ACC112 (cell line): ENCODE results near the gene PHLDB3.

ENCODE experiments used
- H2AFZ ChIP-seq: fragments of 200-600 bp; sonication (generic); one replicate; pipeline ENCODE4 v1.6.0; 2017; ENCODE audit warnings: antibody characterized with exemption, low read length; ENCODE audit not compliant: unreplicated experiment
- H3K27ac ChIP-seq: fragments of 200-600 bp; sonication (generic); 2 replicates; pipeline ENCODE4 v1.5.1; 2014; ENCODE audit warnings: low read depth, mild to moderate bottlenecking, antibody characterized with exemption, low read length, moderate library complexity
- H3K27me3 ChIP-seq: fragments of 200-600 bp; sonication (generic); 2 replicates; pipeline ENCODE4 v1.6.1; 2014; ENCODE audit warnings: mild to moderate bottlenecking, antibody characterized with exemption, low read length, moderate library complexity, mixed read lengths; ENCODE audit not compliant: insufficient read depth
- H3K36me3 ChIP-seq: fragments of 200-600 bp; sonication (generic); 2 replicates; pipeline ENCODE4 v1.6.1; 2016; ENCODE audit warnings: mild to moderate bottlenecking, antibody characterized with exemption, low read length, moderate library complexity, mixed read lengths; ENCODE audit not compliant: insufficient read depth
- H3K4me1 ChIP-seq: fragments of 200-600 bp; sonication (generic); one replicate; pipeline ENCODE4 v1.6.1; 2016; ENCODE audit warnings: low read length, mixed read lengths; ENCODE audit not compliant: insufficient read depth, unreplicated experiment, control insufficient read depth
- H3K4me3 ChIP-seq: fragments of 200-600 bp; sonication (generic); 2 replicates; pipeline ENCODE4 v1.5.1; 2014; ENCODE audit warnings: mild to moderate bottlenecking, low read depth, low read length
- H3K79me2 ChIP-seq: fragments of 200-600 bp; sonication (generic); one replicate; pipeline ENCODE4 v1.6.0; 2016; ENCODE audit warnings: low read length; ENCODE audit not compliant: control insufficient read depth, unreplicated experiment, insufficient read depth

The PHLDB3 gene

GRCh38 chr19:43541920-43542650 lies 37.5 kb upstream of the PHLDB3 start:
- H3K79me2 ChIP-seq, result no peaks in the 10 kb centered on the region
- H3K4me3 ChIP-seq, result no peak overlapping the region
- H3K36me3 ChIP-seq, result peaks cover 11% of the 10 kb centered on the region
- no peaks in the 10 kb centered on the region for H3K4me1 ChIP-seq
- no peak overlapping the region for H3K27ac ChIP-seq
- no peaks in the 10 kb centered on the region for H3K27me3 ChIP-seq
- H2AFZ ChIP-seq, result no peak overlapping the region

DNA sequence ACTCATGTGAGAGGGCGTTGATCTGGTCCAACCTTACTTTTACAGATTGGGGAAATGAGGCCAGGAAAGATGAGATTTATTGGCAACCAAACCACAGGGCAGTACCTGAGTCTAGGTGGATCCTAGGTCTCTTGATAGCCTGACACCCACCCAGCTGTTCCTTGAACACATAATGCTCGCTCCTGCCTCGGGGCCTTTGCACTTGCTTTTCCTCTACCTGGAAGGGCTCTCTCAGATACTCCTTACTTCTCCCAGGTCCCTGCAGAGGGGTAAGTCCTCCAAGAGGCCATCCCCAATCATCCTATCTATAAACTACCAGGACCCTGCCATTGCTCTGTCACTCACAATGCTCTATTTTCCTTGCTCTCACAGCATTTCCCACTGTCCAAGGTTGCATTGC lies 35.8 kb upstream of the PHLDB3 start:
- Histone ChIP-seq H3K4me1 (no peaks in the 10 kb centered on the region), H3K27me3 (no peaks in the 10 kb centered on the region), H3K4me3 (no peak overlapping the region), H2AFZ (no peak overlapping the region), H3K36me3 (peaks cover 11% of the 10 kb centered on the region), H3K79me2 (no peaks in the 10 kb centered on the region), H3K27ac (no peak overlapping the region)

- Histone ChIP-seq H3K27me3 (no peaks in the 10 kb centered on the region), H3K27ac (no peak overlapping the region), H2AFZ (no peak overlapping the region), H3K4me3 (no peak overlapping the region), H3K79me2 (no peaks in the 10 kb centered on the region), H3K36me3 (peaks cover 11% of the 10 kb centered on the region), H3K4me1 (no peaks in the 10 kb centered on the region)
Measured at GRCh38 chr19:43538922-43539321, 34.4 kb upstream of the PHLDB3 start.

DNA sequence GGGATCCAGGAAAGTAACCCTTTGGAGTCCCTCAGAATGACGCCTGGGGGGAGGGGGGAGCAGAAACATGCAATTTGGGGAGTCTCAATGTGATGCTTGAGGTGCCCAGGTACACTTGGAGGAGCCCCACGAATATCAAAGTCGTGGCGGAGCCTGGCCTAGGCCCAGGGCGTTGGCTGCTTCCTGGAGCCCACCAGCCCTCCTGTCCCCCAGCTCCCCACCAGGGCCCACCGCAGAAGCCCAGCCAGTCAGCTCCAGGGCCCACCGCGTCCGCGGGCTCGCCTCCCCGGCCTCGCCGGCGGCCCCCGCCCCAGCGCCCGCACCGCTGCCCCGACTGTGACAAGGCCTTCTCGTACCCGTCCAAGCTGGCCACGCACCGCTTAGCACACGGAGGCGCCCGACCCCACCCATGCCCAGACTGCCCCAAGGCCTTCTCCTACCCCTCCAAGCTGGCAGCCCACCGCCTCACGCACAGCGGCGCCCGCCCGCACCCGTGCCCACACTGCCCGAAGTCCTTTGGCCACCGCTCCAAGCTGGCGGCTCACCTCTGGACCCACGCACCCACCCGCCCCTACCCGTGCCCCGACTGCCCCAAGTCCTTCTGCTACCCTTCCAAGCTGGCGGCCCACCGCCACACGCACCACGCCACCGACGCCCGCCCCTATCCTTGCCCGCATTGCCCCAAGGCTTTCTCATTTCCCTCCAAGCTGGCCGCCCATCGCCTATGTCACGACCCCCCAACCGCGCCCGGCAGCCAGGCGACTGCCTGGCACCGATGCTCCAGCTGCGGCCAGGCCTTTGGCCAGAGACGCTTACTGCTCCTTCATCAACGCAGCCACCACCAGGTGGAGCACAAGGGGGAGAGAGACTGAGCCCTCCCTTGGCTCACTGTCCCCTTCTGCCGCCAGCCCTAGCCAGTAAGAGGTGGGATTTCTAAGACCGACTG lies 30.5 kb upstream of the PHLDB3 start:
- Histone ChIP-seq H3K4me1 (peaks cover 3% of the 10 kb centered on the region), H3K4me3 (no peak overlapping the region), H2AFZ (no peak overlapping the region), H3K36me3 (peaks cover 11% of the 10 kb centered on the region), H3K79me2 (no peaks in the 10 kb centered on the region), H3K27ac (0 out of 2 replicates have a peak overlapping the region, but pooled peaks have one; percentile 14), H3K27me3 (no peaks in the 10 kb centered on the region)

GRCh38 chr19:43534305-43534815 lies 29.8 kb upstream of the PHLDB3 start:
- Histone ChIP-seq H3K79me2 (no peaks in the 10 kb centered on the region), H3K27me3 (no peaks in the 10 kb centered on the region), H3K27ac (0 out of 2 replicates have a peak overlapping the region, but pooled peaks have one; percentile 14), H3K36me3 (peaks cover 11% of the 10 kb centered on the region), H3K4me1 (peaks cover 3% of the 10 kb centered on the region), H3K4me3 (peak overlapping the region; percentile 66), H2AFZ (no peak overlapping the region)

GRCh38 chr19:43533546-43534304 lies 29.2 kb upstream of the PHLDB3 start:
- Histone ChIP-seq H3K79me2 (no peaks in the 10 kb centered on the region), H2AFZ (peak overlapping the region; percentile 64)

DNA sequence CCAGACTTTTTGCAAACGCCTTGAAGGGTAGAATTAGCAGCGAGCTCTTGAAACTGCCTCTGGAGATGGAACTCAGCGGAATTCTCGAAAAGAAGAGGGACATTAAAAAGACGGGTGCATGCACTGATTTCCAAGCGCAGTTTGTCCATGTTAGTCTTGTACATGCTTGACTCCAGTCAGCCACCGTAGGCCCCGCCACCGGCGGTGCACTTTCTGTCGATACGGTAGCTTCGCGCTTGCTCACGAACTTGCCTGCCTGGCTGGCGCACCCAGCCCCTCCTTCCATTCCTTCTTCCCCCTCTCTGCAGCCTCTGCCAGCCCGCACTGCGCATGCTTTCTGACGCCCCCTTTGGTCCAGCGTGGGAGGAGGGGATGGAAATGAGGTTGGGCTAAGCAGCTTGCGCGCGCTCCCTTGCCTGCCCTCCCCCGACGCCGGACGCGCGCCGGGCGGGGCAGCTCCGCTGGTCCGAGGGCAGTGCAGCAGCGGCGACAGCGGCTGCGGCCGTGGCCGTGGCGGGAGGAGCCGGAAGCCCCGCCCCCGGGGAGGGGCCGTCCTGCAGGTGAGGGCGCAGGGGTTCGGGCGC lies 28.5 kb upstream of the PHLDB3 start, which contains the start of gene ZNF575:
ZNF575 (plus strand) TSS at position 227 of the 584 bp plus-strand sequence. CDS start 1,235 bp downstream, outside the sequence.
- no peaks in the 10 kb centered on the region for H3K36me3 ChIP-seq
- peak within 1 kb of the TSS; percentile 81 for H3K4me3 ChIP-seq
- H3K27ac ChIP-seq, result peak within 1 kb of the TSS; percentile 58
- no peaks in the 10 kb centered on the region for H3K79me2 ChIP-seq
- peaks cover 3% of the 10 kb centered on the region for H3K4me1 ChIP-seq
- peak within 1 kb of the TSS; percentile 64 for H2AFZ ChIP-seq
- H3K27me3 ChIP-seq, result no peaks in the 10 kb centered on the region

More at GRCh38 chr19:43533546-43534304, 29.2 kb upstream of the PHLDB3 start:
- peaks cover 5% of the 10 kb centered on the region for H3K36me3 ChIP-seq
- peaks cover 3% of the 10 kb centered on the region for H3K4me1 ChIP-seq
- peak overlapping the region; percentile 81 for H3K4me3 ChIP-seq
- H3K27me3 ChIP-seq, result no peaks in the 10 kb centered on the region
- H3K27ac ChIP-seq, result peak overlapping the region; percentile 58

GRCh38 chr19:43532571-43532961 lies 28.0 kb upstream of the PHLDB3 start:
- Histone ChIP-seq H3K27ac (peak overlapping the region; percentile 47), H2AFZ (peak overlapping the region; percentile 40), H3K27me3 (no peaks in the 10 kb centered on the region), H3K36me3 (no peaks in the 10 kb centered on the region), H3K79me2 (no peaks in the 10 kb centered on the region), H3K4me3 (peak overlapping the region; percentile 81), H3K4me1 (peaks cover 3% of the 10 kb centered on the region)

- H2AFZ ChIP-seq, result no peak overlapping the region
Measured at GRCh38 chr19:43527860-43528622, 23.5 kb upstream of the PHLDB3 start.

More at GRCh38 chr19:43527860-43528622, 23.5 kb upstream of the PHLDB3 start:
- Histone ChIP-seq H3K4me3 (no peak overlapping the region; the same call in 1 of the 2 replicates), H3K27ac (no peak overlapping the region), H3K79me2 (no peaks in the 10 kb centered on the region), H3K27me3 (no peaks in the 10 kb centered on the region), H3K36me3 (no peaks in the 10 kb centered on the region), H3K4me1 (peaks cover 6% of the 10 kb centered on the region)
